H1 (cell line): ENCODE results near the gene LDLRAD4. TPM values are rescaled to one million over a fixed set of nuclear protein-coding genes. Genes with fewer than 3 reads are reported as not detected.
A peak's percentile ranks its signal among the peaks of the same experiment; 100 is the strongest.

Experiments
- CTCF ChIA-PET: fragments of 300-600 bp; sonication (Branson Sonifier 250); formaldehyde crosslinking; loops from one replicate; lab custom pipeline; 2021; ENCODE audit not compliant: partially characterized antibody; lab: Charles Lee
- POLR2A ChIA-PET: fragments of 300-600 bp; sonication (Branson Sonifier 250); formaldehyde crosslinking; loops from one replicate; lab custom pipeline; 2021; ENCODE audit warnings: inconsistent platforms; ENCODE audit not compliant: partially characterized antibody; lab: Charles Lee
- DNase-seq, 2 experiments: peaks; one replicate each; pipeline versions ENCODE4 v3.0.0 to v3.0.0-alpha.2; 2010 to 2022; ENCODE audit warnings: low spot score in 2 of 2, low read depth in 1 of 2, mixed read lengths in 1 of 2
- FAIRE-seq: peaks from 2 replicates; lab custom pipeline; 2011; peaks lifted over from hg19 to GRCh38; lab: Jason Lieb, UNC
- H2AFZ ChIP-seq: 2 replicates; pipeline ENCODE4 v1.8.1; 2012; ENCODE audit warnings: low read length, inconsistent platforms
- H2AK5ac ChIP-seq: 2 replicates; pipeline ENCODE4 v1.6.1; 2013; ENCODE audit warnings: low read depth, low read length
- H2BK120ac ChIP-seq: replicated peaks from 2 replicates; pipeline ENCODE3; 2013; ENCODE audit warnings: low read depth, low read length, inconsistent platforms
- H2BK12ac ChIP-seq: 2 replicates; pipeline ENCODE4 v1.6.1; 2013; ENCODE audit warnings: low read depth, low read length
- H2BK15ac ChIP-seq: 2 replicates; pipeline ENCODE4 v1.6.1; 2013; ENCODE audit warnings: low read length
- H2BK20ac ChIP-seq: 2 replicates; pipeline ENCODE4 v1.6.1; 2013; ENCODE audit warnings: low read length
- H2BK5ac ChIP-seq: 2 replicates; pipeline ENCODE4 v1.6.1; 2013; ENCODE audit warnings: low read depth, low read length
- H3K14ac ChIP-seq: 2 replicates; pipeline ENCODE4 v1.6.1; 2013; ENCODE audit warnings: inconsistent platforms; ENCODE audit not compliant: insufficient read length
- H3K18ac ChIP-seq: 2 replicates; pipeline ENCODE4 v1.6.1; 2013; ENCODE audit warnings: low read length; ENCODE audit errors: extremely low read depth
- H3K23ac ChIP-seq: 2 replicates; pipeline ENCODE4 v1.6.1; 2013; ENCODE audit warnings: inconsistent platforms; ENCODE audit not compliant: insufficient read length
- H3K23me2 ChIP-seq: 2 replicates; pipeline ENCODE4 v1.6.1; 2013; ENCODE audit warnings: low read depth, low read length
- H3K27ac ChIP-seq: 2 replicates; pipeline ENCODE4 v1.6.1; 2011; ENCODE audit warnings: low read depth, low read length, inconsistent platforms
- H3K27me3 ChIP-seq, 4 experiments: replicated peaks in 1 of 4; 1 replicate in 1 of 4; 2 replicates in 3 of 4; pipeline versions ENCODE4 v1.6.1 to v1.8.1; 2011 to 2013; ENCODE audit warnings: low read length in 3 of 4, mild to moderate bottlenecking in 3 of 4, inconsistent platforms in 2 of 4, mixed read lengths in 2 of 4, moderate library complexity in 1 of 4; ENCODE audit not compliant: control insufficient read depth in 3 of 4, insufficient read depth in 3 of 4; ENCODE audit errors: extremely low read depth in 1 of 4
- H3K36me3 ChIP-seq, 4 experiments: 2 replicates each; pipeline versions ENCODE4 v1.6.1 to v1.8.1; 2011 to 2013; ENCODE audit warnings: mild to moderate bottlenecking in 4 of 4, low read length in 3 of 4, moderate library complexity in 2 of 4, control low read depth in 1 of 4, inconsistent platforms in 1 of 4; ENCODE audit not compliant: insufficient read depth in 4 of 4, control insufficient read depth in 2 of 4
- H3K4ac ChIP-seq: replicated peaks from 2 replicates; pipeline ENCODE3; 2013; ENCODE audit warnings: low read length, low read depth, mixed read lengths, inconsistent platforms; ENCODE audit not compliant: insufficient read length
- H3K4me1 ChIP-seq, 4 experiments: replicated peaks in 1 of 4; 1 replicate in 1 of 4; 2 replicates in 3 of 4; pipeline versions ENCODE4 v1.6.1 to v1.8.1; 2011 to 2013; ENCODE audit warnings: low read length in 3 of 4, inconsistent platforms in 2 of 4, mixed read lengths in 1 of 4; ENCODE audit not compliant: insufficient read depth in 4 of 4, control insufficient read depth in 3 of 4
- H3K4me2 ChIP-seq, 2 experiments: 2 replicates each; pipeline versions ENCODE4 v1.6.1 to v1.8.1; 2011 to 2013; ENCODE audit warnings: low read depth in 2 of 2, low read length in 2 of 2, control low read depth in 1 of 2, inconsistent platforms in 1 of 2, mild to moderate bottlenecking in 1 of 2; ENCODE audit not compliant: insufficient read depth in 1 of 2
- H3K4me3 ChIP-seq, 4 experiments: fragments of 200-600, 300-600 bp in 1 of 4; sonication (generic), shearing (Covaris generic), sonication (Bioruptor Twin) in 1 of 4; 2 replicates each; pipeline versions ENCODE4 v1.5.1 to v1.8.1; 2011 to 2016; ENCODE audit warnings: low read length in 4 of 4, low read depth in 3 of 4, control low read depth in 2 of 4, inconsistent platforms in 2 of 4, mild to moderate bottlenecking in 2 of 4, mixed read lengths in 1 of 4, moderate library complexity in 1 of 4; ENCODE audit not compliant: insufficient read depth in 2 of 4; ENCODE audit errors: extremely low read depth in 1 of 4
- H3K56ac ChIP-seq: replicated peaks from 2 replicates; pipeline ENCODE3; 2013; ENCODE audit warnings: low read depth, mild to moderate bottlenecking, mixed read lengths, low read length, inconsistent platforms; ENCODE audit not compliant: insufficient read length
- H3K79me1 ChIP-seq: 2 replicates; pipeline ENCODE4 v1.6.1; 2013; ENCODE audit warnings: low read depth, low read length, control low read depth
- H3K79me2 ChIP-seq, 2 experiments: 2 replicates each; pipeline versions ENCODE4 v1.6.1 to v1.8.1; 2012 to 2013; ENCODE audit warnings: low read length in 2 of 2, mild to moderate bottlenecking in 2 of 2, inconsistent platforms in 1 of 2; ENCODE audit not compliant: insufficient read depth in 2 of 2, control insufficient read depth in 1 of 2
- H3K9ac ChIP-seq, 4 experiments: replicated peaks in 1 of 4; 1 replicate in 1 of 4; 2 replicates in 3 of 4; pipeline versions ENCODE4 v1.6.1 to v1.8.1; 2011 to 2013; ENCODE audit warnings: low read depth in 3 of 4, low read length in 3 of 4, control low read depth in 2 of 4, mild to moderate bottlenecking in 2 of 4, moderate library complexity in 2 of 4, inconsistent platforms in 1 of 4; ENCODE audit errors: extremely low read depth in 1 of 4
- H3K9me3 ChIP-seq, 2 experiments: 2 replicates each; pipeline versions ENCODE4 v1.6.1 to v1.8.1; 2012 to 2013; ENCODE audit warnings: mild to moderate bottlenecking in 2 of 2, moderate library complexity in 2 of 2, control low read depth in 1 of 2, inconsistent platforms in 1 of 2, low read depth in 1 of 2, low read length in 1 of 2, mixed read lengths in 1 of 2; ENCODE audit not compliant: insufficient read depth in 2 of 2
- H4K20me1 ChIP-seq, 2 experiments: replicated peaks in 1 of 2; 2 replicates each; pipeline versions ENCODE3 to v1.8.1; 2011 to 2013; ENCODE audit warnings: inconsistent platforms in 2 of 2, low read length in 2 of 2, mild to moderate bottlenecking in 1 of 2; ENCODE audit not compliant: insufficient read depth in 2 of 2, control insufficient read depth in 1 of 2
- H4K5ac ChIP-seq: 2 replicates; pipeline ENCODE4 v1.6.1; 2013; ENCODE audit warnings: low read length, low read depth, mixed read lengths, inconsistent platforms; ENCODE audit not compliant: insufficient read length
- H4K8ac ChIP-seq: 2 replicates; pipeline ENCODE4 v1.8.0; 2013; ENCODE audit warnings: mild to moderate bottlenecking, moderate library complexity, low read length, inconsistent platforms; ENCODE audit not compliant: insufficient read depth; ENCODE audit errors: extremely low read depth
- H4K91ac ChIP-seq: replicated peaks from 2 replicates; pipeline ENCODE3; 2013; ENCODE audit warnings: low read length, mixed read lengths, inconsistent platforms; ENCODE audit not compliant: insufficient read length
- BCL11A ChIP-seq, 2 experiments: IDR thresholded peaks; one replicate each; pipeline ENCODE4 v1.6.1; 2011; ENCODE audit warnings: low read depth in 2 of 2, low read length in 2 of 2, mild to moderate bottlenecking in 2 of 2
- CHD2 ChIP-seq: IDR thresholded peaks from 2 replicates; pipeline ENCODE4 v1.6.1; 2012; ENCODE audit warnings: low read length, improper control_type of control experiment
- FOSL1 ChIP-seq: IDR thresholded peaks from 2 replicates; pipeline ENCODE4 v1.6.1; 2011; ENCODE audit warnings: mild to moderate bottlenecking, low read depth, low read length, moderate library complexity; ENCODE audit not compliant: insufficient read depth
- HDAC2 ChIP-seq, 2 experiments: fragments of 300-600 bp in 1 of 2; sonication (generic) in 1 of 2; IDR thresholded peaks; 2 replicates each; pipeline ENCODE4 v1.6.1; 2011 to 2012; ENCODE audit warnings: low read depth in 2 of 2, low read length in 2 of 2, mild to moderate bottlenecking in 2 of 2, moderate library complexity in 2 of 2, borderline replicate concordance in 1 of 2, inconsistent platforms in 1 of 2
- PHF8 ChIP-seq: fragments of 200-600 bp; sonication (generic); conservative IDR thresholded peaks from 2 replicates; pipeline ENCODE4 v1.7.1; 2012; ENCODE audit warnings: low read depth, mild to moderate bottlenecking, inconsistent platforms, low read length, moderate library complexity
- POLR2A ChIP-seq, 2 experiments: IDR thresholded peaks; 1 replicate in 1 of 2; 2 replicates in 1 of 2; pipeline ENCODE4 v1.6.1; 2011; ENCODE audit warnings: low read depth in 2 of 2, low read length in 2 of 2, mild to moderate bottlenecking in 2 of 2; ENCODE audit errors: control extremely low read depth in 1 of 2
- POLR2AphosphoS5 ChIP-seq: IDR thresholded peaks from 2 replicates; pipeline ENCODE4 v1.6.1; 2011; ENCODE audit warnings: low read depth, low read length
- RBBP5 ChIP-seq: IDR thresholded peaks from 2 replicates; pipeline ENCODE4 v1.7.1; 2012; ENCODE audit warnings: low read depth, mild to moderate bottlenecking, inconsistent platforms, low read length, moderate library complexity, borderline replicate concordance
- RXRA ChIP-seq: IDR thresholded peaks from 2 replicates; pipeline ENCODE4 v1.6.1; 2011; ENCODE audit warnings: low read depth, mild to moderate bottlenecking, low read length, moderate library complexity; ENCODE audit not compliant: insufficient read depth
- ZNF274 ChIP-seq: IDR thresholded peaks from 2 replicates; pipeline ENCODE4 v1.7.0; 2012; ENCODE audit warnings: low read length, borderline replicate concordance; ENCODE audit errors: extremely low read depth
- WGBS, 2 experiments: shearing (Covaris generic) in 1 of 2; methylation state at CpG; one replicate each; pipeline versions ENCODE4 v1.1.6 to v1.1.7; 2013 to 2015; ENCODE audit warnings: low lambda C conversion rate in 2 of 2, mixed read lengths in 2 of 2, inconsistent platforms in 1 of 2, low coverage in 1 of 2, missing lambda C conversion rate in 1 of 2; ENCODE audit not compliant: insufficient replicate concordance in 2 of 2, insufficient coverage in 1 of 2, insufficient read length in 1 of 2; ENCODE audit errors: extremely low coverage in 1 of 2, missing lambda C conversion rate in 1 of 2; 5-methylcytosine and 5-hydroxymethylcytosine counted together
- polyA plus RNA-seq, 7 experiments: library from polyadenylated mRNA; depleted of rRNA in 3 of 7; stranded (reverse) in 5 of 7; unstranded in 2 of 7; fragments of >200 nt in 5 of 7; fragments of 200-250 nt in 2 of 7; gene quantifications; 1 replicate in 5 of 7; 2 replicates in 1 of 7; 4 replicates in 1 of 7; pipeline versions ENCODE4 v1.2.1 to v1.2.3, GENCODE V29; 2011 to 2013; ENCODE audit warnings: missing spikeins in 2 of 7, mixed read lengths in 2 of 7
- total RNA-seq: library from RNA; stranded (reverse); fragmentation: NEBNext Ultra II Directional; extraction: Animal tissue kit (Norgen Biotek cat#: 25700); gene quantifications from 2 replicates; pipeline ENCODE4 v1.2.1, GENCODE V29; 2021
- TF ChIP-seq, protein P1 (sequence below): IDR thresholded peaks from 2 replicates; pipeline ENCODE4 v1.6.1; 2012; ENCODE audit warnings: low read length, inconsistent platforms

The LDLRAD4 gene
- total and polyA plus RNA-seq, 2 of the 8 experiments (the other 6 are each of a cell fraction or from before 2014, with no cell fraction given): 0.77 to 1.4 TPM

DNA sequence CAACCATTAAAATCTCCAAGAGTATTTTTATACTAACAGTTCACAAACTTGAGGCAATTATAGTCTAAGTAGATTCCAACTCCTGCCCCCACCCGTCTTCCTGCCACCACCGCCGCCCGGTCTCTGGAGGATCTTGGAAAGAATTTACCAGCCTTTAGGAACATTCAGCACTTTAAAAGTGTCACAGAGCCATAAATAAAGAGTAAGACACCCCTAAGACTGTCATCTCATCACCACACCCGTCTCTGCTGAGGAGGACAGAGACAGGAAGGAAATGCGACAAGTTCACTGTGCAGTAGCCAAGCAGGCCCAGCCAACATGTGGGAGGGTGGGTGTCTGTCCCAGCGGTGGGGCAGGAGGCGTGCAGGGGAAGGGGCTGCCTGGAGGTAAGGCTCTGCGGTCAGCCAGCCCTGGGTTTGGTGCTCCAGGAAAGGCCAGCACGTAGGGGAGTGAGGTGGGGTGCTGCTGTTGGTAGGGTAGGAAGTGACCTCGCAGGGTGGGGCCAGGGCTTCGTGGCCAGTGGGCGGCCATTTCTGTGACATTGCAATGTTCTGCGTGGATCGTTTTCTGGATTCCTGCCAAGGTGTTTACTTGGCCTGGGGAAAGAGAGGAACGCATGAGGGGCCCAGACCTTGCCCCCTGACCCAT, 396.2 kb downstream of the LDLRAD4 start:
- Histone ChIP-seq H3K56ac (no peak overlapping the region), H2AFZ (no peak overlapping the region), H4K91ac (no peak overlapping the region), H2AK5ac (no peak overlapping the region), H2BK15ac (0 out of 2 replicates have a peak overlapping the region, but pooled peaks have one; percentile 72), H3K4ac (no peak overlapping the region), H3K4me3 (no peak overlapping the region), H3K18ac (no peak overlapping the region), H3K27me3 (peaks cover 0 to 30% (median 27%) of the 10 kb centered on the region in 4 experiments; a peak in 5 of 7 replicates), H2BK120ac (no peak overlapping the region), H2BK12ac (no peak overlapping the region), H3K4me1 (peaks cover 0 to 14% (median 6%) of the 10 kb centered on the region in 4 experiments; a peak in 4 of 7 replicates), H2BK20ac (no peak overlapping the region), H3K36me3 (no peaks in the 10 kb centered on the region), H3K14ac (no peak overlapping the region), H3K4me2 (no peak overlapping the region), H3K79me2 (no peaks in the 10 kb centered on the region), H3K9me3 (no peaks in the 10 kb centered on the region), H4K8ac (no peak overlapping the region; the same call in none of the 2 replicates), H3K27ac (no peak overlapping the region), H3K79me1 (no peaks in the 10 kb centered on the region), H4K5ac (no peak overlapping the region), H3K23me2 (no peaks in the 10 kb centered on the region), H4K20me1 (peaks cover 0 to 2% of the 10 kb centered on the region in 2 experiments), H3K9ac (no peak overlapping the region), H3K23ac (no peak overlapping the region), H2BK5ac (no peak overlapping the region)
- DNase-seq (no peak), FAIRE-seq (no peak)
- 92% methylated on average over 14 of the region's 16 CpGs; no CpG with 5 or more reads in 1 of the 2 experiments for WGBS, 2 experiments
- ChIA-PET CTCF (interaction anchor here (1.0 to 1.4 kb wide), 4 partner anchors 8 to 59 kb away, joined by 3 to 4 read pairs (median 4); no protein-coding TSS in a partner anchor), POLR2A (no interaction called here)
- no peak for TF ChIP-seq CHD2
- no peak for TF ChIP-seq BCL11A (IDR thresholded peaks at IDR 0.05; ENCODE audit: low read depth in 2 of 2, low read length in 2 of 2)
- TF ChIP-seq FOSL1: no peak
- TF ChIP-seq, protein P1, sequence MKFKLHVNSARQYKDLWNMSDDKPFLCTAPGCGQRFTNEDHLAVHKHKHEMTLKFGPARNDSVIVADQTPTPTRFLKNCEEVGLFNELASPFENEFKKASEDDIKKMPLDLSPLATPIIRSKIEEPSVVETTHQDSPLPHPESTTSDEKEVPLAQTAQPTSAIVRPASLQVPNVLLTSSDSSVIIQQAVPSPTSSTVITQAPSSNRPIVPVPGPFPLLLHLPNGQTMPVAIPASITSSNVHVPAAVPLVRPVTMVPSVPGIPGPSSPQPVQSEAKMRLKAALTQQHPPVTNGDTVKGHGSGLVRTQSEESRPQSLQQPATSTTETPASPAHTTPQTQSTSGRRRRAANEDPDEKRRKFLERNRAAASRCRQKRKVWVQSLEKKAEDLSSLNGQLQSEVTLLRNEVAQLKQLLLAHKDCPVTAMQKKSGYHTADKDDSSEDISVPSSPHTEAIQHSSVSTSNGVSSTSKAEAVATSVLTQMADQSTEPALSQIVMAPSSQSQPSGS: no peak
- TF ChIP-seq ZNF274: no peak
- TF ChIP-seq POLR2A (IDR thresholded peaks at IDR 0.05; ENCODE audit: control extremely low read depth in 1 of 2, low read depth in 2 of 2, low read length in 2 of 2): no peak
- no peak for TF ChIP-seq PHF8
- TF ChIP-seq RBBP5: no peak
- TF ChIP-seq POLR2AphosphoS5: no peak
- no peak for TF ChIP-seq RXRA
- no peak for TF ChIP-seq HDAC2 (IDR thresholded peaks at IDR 0.05; ENCODE audit: borderline replicate concordance in 1 of 2, low read depth in 2 of 2, low read length in 2 of 2)
